Endodermal cell (in vitro differentiated cells): ENCODE data around the gene RPS6KA2. TPM values are rescaled to one million over a fixed set of nuclear protein-coding genes. Genes with fewer than 3 reads are reported as not detected.

Experiments used
- DNase-seq: peaks from one replicate; pipeline ENCODE4 v3.0.0-alpha.2; 2017
- H3K27ac ChIP-seq: 2 replicates; pipeline ENCODE4 v1.5.1; 2013; ENCODE audit warnings: mild to moderate bottlenecking, low read depth, low read length, moderate library complexity
- H3K27me3 ChIP-seq: 2 replicates; pipeline ENCODE4 v1.6.1; 2013; ENCODE audit warnings: mild to moderate bottlenecking, low read length, moderate library complexity; ENCODE audit not compliant: insufficient read depth, control insufficient read depth, poor library complexity, severe bottlenecking
- H3K36me3 ChIP-seq: 2 replicates; pipeline ENCODE4 v1.7.0; 2013; ENCODE audit warnings: mild to moderate bottlenecking, low read length, moderate library complexity; ENCODE audit not compliant: control insufficient read depth, insufficient read depth
- H3K4me1 ChIP-seq: one replicate; pipeline ENCODE4 v1.7.0; 2013; ENCODE audit warnings: low read length; ENCODE audit not compliant: control insufficient read depth, insufficient read depth
- H3K4me3 ChIP-seq: 2 replicates; pipeline ENCODE4 v1.5.1; 2013; ENCODE audit warnings: mild to moderate bottlenecking, low read length, moderate library complexity
- H3K9ac ChIP-seq: 2 replicates; pipeline ENCODE4 v1.6.1; 2013; ENCODE audit warnings: mild to moderate bottlenecking, low read length, moderate library complexity; ENCODE audit not compliant: poor library complexity, severe bottlenecking; ENCODE audit errors: extremely low read depth
- H3K9me3 ChIP-seq: 2 replicates; pipeline ENCODE4 v1.6.1; 2013; ENCODE audit warnings: mild to moderate bottlenecking, low read length, moderate library complexity; ENCODE audit not compliant: control insufficient read depth
- H3K27ac Mint-ChIP-seq: 2 replicates; pipeline ENCODE4 v1.8.0; 2020; ENCODE audit warnings: mixed read lengths
- H3K27me3 Mint-ChIP-seq: 2 replicates; pipeline ENCODE4 v1.8.0; 2021; ENCODE audit warnings: mild to moderate bottlenecking, mixed read lengths; ENCODE audit not compliant: insufficient read depth
- H3K36me3 Mint-ChIP-seq: 2 replicates; pipeline ENCODE4 v1.8.0; 2020; ENCODE audit warnings: low read depth, mixed read lengths
- H3K4me1 Mint-ChIP-seq: 2 replicates; pipeline ENCODE4 v1.8.0; 2020; ENCODE audit warnings: mixed read lengths
- H3K4me3 Mint-ChIP-seq: 2 replicates; pipeline ENCODE4 v1.8.0; 2020; ENCODE audit warnings: mild to moderate bottlenecking, moderate library complexity, mixed read lengths
- H3K9me3 Mint-ChIP-seq: 2 replicates; pipeline ENCODE4 v1.8.0; 2020; ENCODE audit warnings: mild to moderate bottlenecking, mixed read lengths
- CTCF ChIP-seq: fragments of 200-600 bp; sonication (generic); conservative IDR thresholded peaks from 2 replicates; pipeline ENCODE4 v1.5.0; 2021; ENCODE audit warnings: antibody characterized with exemption, mild to moderate bottlenecking
- WGBS, 2 experiments: methylation state at CpG; one replicate each; pipeline versions ENCODE4 v1.1.5 to v1.1.7; 2013; ENCODE audit warnings: missing lambda C conversion rate in 2 of 2, mixed read lengths in 1 of 2; ENCODE audit not compliant: insufficient coverage in 1 of 2, insufficient read length in 1 of 2; 5-methylcytosine and 5-hydroxymethylcytosine counted together
- total RNA-seq, 2 donors: library from RNA; stranded (reverse); fragmentation: NEBNext Ultra II Directional in 1 of 2; extraction: Animal tissue kit (Norgen Biotek cat#: 25700) in 1 of 2; gene quantifications; 2 replicates in 1 of 2; 3 replicates in 1 of 2; pipeline ENCODE4 v1.2.1, GENCODE V29; 2021

Gene RPS6KA2
- total RNA-seq, 2 donors from 2014 or later = 17.9 to 23.9 TPM

- Mint-ChIP-seq H3K36me3 (peaks cover 21% of the 10 kb centered on the region), H3K4me1 (peaks cover 14% of the 10 kb centered on the region), H3K27ac (no peak overlapping the region), H3K27me3 (no peaks in the 10 kb centered on the region), H3K9me3 (no peaks in the 10 kb centered on the region), H3K4me3 (no peak overlapping the region)
- no peak for DNase-seq
- H3K4me1 ChIP-seq = no peaks in the 10 kb centered on the region
- H3K9ac ChIP-seq = no peak overlapping the region
- H3K9me3 ChIP-seq = no peaks in the 10 kb centered on the region
- H3K27ac ChIP-seq = no peak overlapping the region
- 93 to 98% methylated on average over 19 to 21 of the region's 21 CpGs for WGBS, 2 experiments
- H3K27me3 ChIP-seq = no peaks in the 10 kb centered on the region
- H3K36me3 ChIP-seq = peaks cover 6% of the 10 kb centered on the region
- no peak for TF ChIP-seq CTCF
- H3K4me3 ChIP-seq = no peak overlapping the region
These were observed 149.2 kb downstream of the RPS6KA2 start for GRCh38 chr6:166477647-166478365.

GRCh38 chr6:166476634-166477215 lies 150.3 kb downstream of the RPS6KA2 start:
- Mint-ChIP-seq H3K4me1 (peaks cover 17% of the 10 kb centered on the region), H3K9me3 (no peaks in the 10 kb centered on the region), H3K27me3 (no peaks in the 10 kb centered on the region), H3K4me3 (no peak overlapping the region), H3K27ac (no peak overlapping the region), H3K36me3 (peaks cover 18% of the 10 kb centered on the region)
- Histone ChIP-seq H3K9me3 (no peaks in the 10 kb centered on the region), H3K27ac (no peak overlapping the region), H3K27me3 (no peaks in the 10 kb centered on the region), H3K36me3 (no peaks in the 10 kb centered on the region), H3K9ac (no peak overlapping the region), H3K4me3 (no peak overlapping the region), H3K4me1 (no peaks in the 10 kb centered on the region)
- WGBS, 2 experiments = 91 to 94% methylated on average over 10 to 15 of the region's 15 CpGs
- DNase-seq = no peak
- TF ChIP-seq CTCF = no peak

GRCh38 chr6:166476061-166476591 lies 150.9 kb downstream of the RPS6KA2 start:
- Mint-ChIP-seq H3K27me3 (no peaks in the 10 kb centered on the region), H3K9me3 (no peaks in the 10 kb centered on the region), H3K27ac (no peak overlapping the region), H3K4me3 (no peak overlapping the region), H3K4me1 (peaks cover 17% of the 10 kb centered on the region), H3K36me3 (peaks cover 18% of the 10 kb centered on the region)
- H3K4me3 ChIP-seq = no peak overlapping the region
- H3K27me3 ChIP-seq = no peaks in the 10 kb centered on the region
- H3K9me3 ChIP-seq = no peaks in the 10 kb centered on the region
- H3K4me1 ChIP-seq = no peaks in the 10 kb centered on the region
- 91% methylated on average over 12 to 14 of the region's 14 CpGs for WGBS, 2 experiments
- no peak overlapping the region for H3K9ac ChIP-seq
- no peak overlapping the region for H3K27ac ChIP-seq
- DNase-seq = no peak
- TF ChIP-seq CTCF = no peak
- no peaks in the 10 kb centered on the region for H3K36me3 ChIP-seq
